HCT116 (cell line): ENCODE measurements around the gene NTN4. TPM values are rescaled to one million over a fixed set of nuclear protein-coding genes. Genes with fewer than 3 reads are reported as not detected.

ENCODE experiments used
- ATAC-seq: fragments of 200-7000 bp; cut with Tn5 transposase; 2 replicates; pipeline ENCODE4 v1.9.1; 2020; ENCODE audit warnings: mild to moderate bottlenecking, moderate library complexity
- BruUV-seq: library from RNA; stranded (reverse); fragments of 400-500 nt; replicated peaks from 2 replicates; lab custom pipeline; 2021; lab: Mats Ljungman, UMichigan
- CTCF ChIA-PET: fragments of 300-600 bp; sonication (Branson Sonifier 250); formaldehyde crosslinking; loops from one replicate; lab custom pipeline; 2021; ENCODE audit warnings: antibody characterized with exemption; lab: Charles Lee
- POLR2A ChIA-PET: fragments of 300-600, 350-600 bp; sonication (Branson Sonifier 250); formaldehyde crosslinking; loops from one replicate; lab custom pipeline; 2021; ENCODE audit warnings: antibody characterized with exemption; lab: Charles Lee
- RAD21 ChIA-PET, 2 experiments: fragments of 300-600 bp; sonication (Branson Sonifier 250); formaldehyde crosslinking; loops; one replicate each; lab custom pipeline; 2023; ENCODE audit warnings: low total read pairs in 2 of 2; ENCODE audit not compliant: uncharacterized antibody in 2 of 2, unreplicated experiment in 2 of 2, low non-redundant PET in 1 of 2; lab: Charles Lee
- DNase-seq: peaks from one replicate; pipeline ENCODE4 v3.0.0-alpha.2; 2010; ENCODE audit warnings: low read depth, low spot score
- H2AFZ ChIP-seq: fragments of 200-600 bp; shearing (Covaris generic), sonication (generic); 2 replicates; pipeline ENCODE4 v1.6.1; 2017; ENCODE audit warnings: low read depth, mixed run types, mixed read lengths, antibody characterized with exemption, low read length; ENCODE audit not compliant: poor library complexity, severe bottlenecking
- H3K27ac ChIP-seq: 2 replicates; pipeline ENCODE4 v1.5.1; 2012; ENCODE audit warnings: low read depth, low read length
- H3K27me3 ChIP-seq: fragments of 200-600 bp; sonication (generic); 2 replicates; pipeline ENCODE4 v1.6.1; 2016; ENCODE audit warnings: mixed run types, low read length, mixed read lengths; ENCODE audit not compliant: insufficient read depth
- H3K36me3 ChIP-seq, 2 experiments: fragments of 200-500 bp in 1 of 2; fragments of 200-600 bp in 1 of 2; sonication (Bioruptor generic) in 1 of 2; sonication (generic) in 1 of 2; 2 replicates each; pipeline versions ENCODE4 v1.5.1 to v1.6.1; 2014 to 2016; ENCODE audit warnings: low read length in 2 of 2, inconsistent platforms in 1 of 2, mixed read lengths in 1 of 2, mixed run types in 1 of 2; ENCODE audit not compliant: insufficient read depth in 2 of 2, control insufficient read depth in 1 of 2
- H3K4me1 ChIP-seq, 2 experiments: fragments of 200-600 bp in 1 of 2; sonication (generic) in 1 of 2; 2 replicates each; pipeline versions ENCODE4 v1.5.1 to v1.6.1; 2012 to 2017; ENCODE audit warnings: low read length in 2 of 2, inconsistent platforms in 1 of 2, mild to moderate bottlenecking in 1 of 2, mixed read lengths in 1 of 2, mixed run types in 1 of 2, moderate library complexity in 1 of 2; ENCODE audit not compliant: insufficient read depth in 2 of 2, control insufficient read depth in 1 of 2
- H3K4me2 ChIP-seq: fragments of 200-600 bp; sonication (generic); 2 replicates; pipeline ENCODE4 v1.6.1; 2017; ENCODE audit warnings: mixed run types, low read length, mixed read lengths
- H3K4me3 ChIP-seq, 2 experiments: fragments of 200-600 bp in 1 of 2; sonication (generic) in 1 of 2; replicated peaks in 1 of 2; 2 replicates each; pipeline ENCODE4 v1.5.1; 2011 to 2016; ENCODE audit warnings: low read length in 2 of 2, control low read depth in 1 of 2, low read depth in 1 of 2, mild to moderate bottlenecking in 1 of 2, mixed read lengths in 1 of 2, mixed run types in 1 of 2
- H3K79me2 ChIP-seq: fragments of 200-600 bp; sonication (generic); 2 replicates; pipeline ENCODE4 v1.6.1; 2017; ENCODE audit warnings: mild to moderate bottlenecking, mixed run types, low read length, moderate library complexity, mixed read lengths; ENCODE audit not compliant: insufficient read depth
- H3K9ac ChIP-seq: fragments of 200-600 bp; sonication (generic); 2 replicates; pipeline ENCODE4 v1.6.1; 2016; ENCODE audit warnings: low read length, mixed read lengths
- H3K9me2 ChIP-seq: fragments of 200-600 bp; sonication (generic), shearing (Covaris generic); 2 replicates; pipeline ENCODE4 v1.6.1; 2017; ENCODE audit warnings: mixed run types, mild to moderate bottlenecking, moderate library complexity; ENCODE audit not compliant: insufficient read depth
- H3K9me3 ChIP-seq, 2 experiments: fragments of 200-500 bp in 1 of 2; fragments of 200-600 bp in 1 of 2; sonication (Bioruptor generic) in 1 of 2; sonication (generic) in 1 of 2; 2 replicates each; pipeline ENCODE4 v1.6.1; 2014 to 2017; ENCODE audit warnings: low read length in 2 of 2, mixed read lengths in 2 of 2, inconsistent platforms in 1 of 2, low read depth in 1 of 2, mild to moderate bottlenecking in 1 of 2, mixed run types in 1 of 2, moderate library complexity in 1 of 2; ENCODE audit not compliant: control insufficient read depth in 1 of 2, insufficient read depth in 1 of 2
- H4K20me1 ChIP-seq: fragments of 200-600 bp; sonication (generic), shearing (Covaris generic); 2 replicates; pipeline ENCODE4 v1.6.1; 2017; ENCODE audit warnings: mixed run types, mild to moderate bottlenecking, moderate library complexity; ENCODE audit not compliant: insufficient read depth
- CEBPB ChIP-seq: IDR thresholded peaks from 2 replicates; pipeline ENCODE4 v1.6.1; 2012; ENCODE audit warnings: low read depth
- EGR1 ChIP-seq: IDR thresholded peaks from 2 replicates; pipeline ENCODE4 v1.6.1; 2012; ENCODE audit warnings: low read depth
- EZH2phosphoT487 ChIP-seq: fragments of 200-600 bp; IDR thresholded peaks from 2 replicates; pipeline ENCODE4 v1.6.1; 2018; ENCODE audit warnings: antibody characterized with exemption, borderline replicate concordance
- FOSL1 ChIP-seq: IDR thresholded peaks from 2 replicates; pipeline ENCODE4 v1.6.1; 2012; ENCODE audit warnings: low read depth
- JUND ChIP-seq: IDR thresholded peaks from 2 replicates; pipeline ENCODE4 v1.6.1; 2012
- POLR2A ChIP-seq: IDR thresholded peaks from 2 replicates; pipeline ENCODE4 v1.7.0; 2011; ENCODE audit warnings: borderline replicate concordance; ENCODE audit not compliant: insufficient read depth, insufficient read length; ENCODE audit errors: extremely low read depth
- POLR2AphosphoS5 ChIP-seq: IDR thresholded peaks from 2 replicates; pipeline ENCODE4 v1.6.1; 2011; ENCODE audit warnings: mild to moderate bottlenecking, low read depth, low read length, moderate library complexity
- RAD21 ChIP-seq: IDR thresholded peaks from 2 replicates; pipeline ENCODE4 v1.6.1; 2012; ENCODE audit warnings: low read depth, mild to moderate bottlenecking
- SRF ChIP-seq: IDR thresholded peaks from 2 replicates; pipeline ENCODE4 v1.6.1; 2012; ENCODE audit warnings: low read depth
- TCF7L2 ChIP-seq: IDR thresholded peaks from 2 replicates; pipeline ENCODE4 v1.7.0; 2011; ENCODE audit warnings: borderline replicate concordance, inconsistent platforms; ENCODE audit not compliant: insufficient read depth, insufficient read length; ENCODE audit errors: extremely low read depth
- YY1 ChIP-seq: IDR thresholded peaks from 2 replicates; pipeline ENCODE4 v1.6.1; 2011; ENCODE audit warnings: low read length, low read depth, moderate library complexity, mild to moderate bottlenecking; ENCODE audit not compliant: insufficient replicate concordance; ENCODE audit errors: extremely low read depth
- ZFX ChIP-seq: fragments of 450-650 bp; IDR thresholded peaks from 2 replicates; pipeline ENCODE4 v1.6.1; 2017
- intact Hi-C: fragments of 100-400 bp; cut with micrococcal nuclease; formaldehyde crosslinking; loops from 2 replicates; pipeline ENCODE4 v1.10.0; 2022
- total RNA-seq: library from RNA; stranded (reverse); gene quantifications from one replicate; pipeline ENCODE4 v1.2.1, GENCODE V29; 2021; ENCODE audit not compliant: unreplicated experiment
- TF ChIP-seq, protein P1 (sequence below): IDR thresholded peaks from 2 replicates; pipeline ENCODE4 v1.6.1; 2012
- TF ChIP-seq, protein P2 (sequence below): IDR thresholded peaks from 2 replicates; pipeline ENCODE4 v1.6.1; 2012
- TF ChIP-seq, protein P3 (sequence below), 3 experiments: fragments of 200-600 bp in 1 of 3; sonication (generic) in 1 of 3; IDR thresholded peaks in 2 of 3; conservative IDR thresholded peaks in 1 of 3; 2 replicates each; pipeline ENCODE4 v1.5.1; 2012 to 2017; ENCODE audit warnings: low read depth in 2 of 3, low read length in 2 of 3, antibody characterized with exemption in 1 of 3, borderline replicate concordance in 1 of 3, control low read depth in 1 of 3, mild to moderate bottlenecking in 1 of 3, mixed read lengths in 1 of 3, mixed run types in 1 of 3, moderate library complexity in 1 of 3; ENCODE audit not compliant: insufficient read depth in 1 of 3
- TF ChIP-seq, protein P4 (sequence below): IDR thresholded peaks from 2 replicates; pipeline ENCODE4 v1.6.1; 2012; ENCODE audit warnings: low read depth

NTN4 gene
- total RNA-seq, 1 experiment from 2014 or later, result 4.3 TPM

DNA sequence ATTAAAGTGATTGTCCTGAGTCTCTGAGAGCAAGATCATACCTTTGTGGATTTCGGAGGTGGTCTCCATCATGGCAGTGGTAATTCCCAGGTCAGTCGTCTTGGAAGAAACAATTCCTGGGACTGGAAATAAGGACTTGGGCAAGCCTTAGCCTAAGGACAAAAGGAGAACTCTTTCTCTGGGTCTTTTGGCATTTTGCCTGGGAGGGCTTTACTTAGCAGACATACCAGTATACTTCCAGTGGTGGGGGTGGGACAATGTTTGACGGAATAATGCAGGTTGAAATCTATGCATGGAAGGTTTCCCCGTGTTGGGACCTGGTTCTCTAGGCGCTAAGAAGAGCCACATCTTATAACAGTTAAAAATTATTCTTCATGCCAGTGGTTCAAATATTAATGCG lies 168.8 kb downstream of the NTN4 start:
- Histone ChIP-seq H4K20me1 (no peaks in the 10 kb centered on the region), H3K27ac (no peak overlapping the region), H3K79me2 (no peaks in the 10 kb centered on the region), H3K4me2 (no peak overlapping the region), H3K9me3 (no peaks in the 10 kb centered on the region), H3K9ac (no peak overlapping the region), H3K9me2 (no peaks in the 10 kb centered on the region), H3K4me3 (no peak overlapping the region), H3K27me3 (no peaks in the 10 kb centered on the region), H3K4me1 (peaks cover 0 to 5% of the 10 kb centered on the region in 2 experiments; a peak in 1 of 4 replicates), H2AFZ (no peak overlapping the region), H3K36me3 (no peaks in the 10 kb centered on the region)
- BruUV-seq, result no TSS peak
- POLR2A ChIA-PET, result no interaction called here
- CTCF ChIA-PET, result no interaction called here
- DNase-seq (no peak), ATAC-seq (no peak)
- TF ChIP-seq POLR2A (no peak), JUND (no peak), TCF7L2 (no peak), ZFX (no peak), SRF (no peak), POLR2AphosphoS5 (no peak), YY1 (no peak), EGR1 (no peak), CEBPB (no peak), FOSL1 (no peak), RAD21 (no peak), EZH2phosphoT487 (no peak)
- TF ChIP-seq, protein P1, sequence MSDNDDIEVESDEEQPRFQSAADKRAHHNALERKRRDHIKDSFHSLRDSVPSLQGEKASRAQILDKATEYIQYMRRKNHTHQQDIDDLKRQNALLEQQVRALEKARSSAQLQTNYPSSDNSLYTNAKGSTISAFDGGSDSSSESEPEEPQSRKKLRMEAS, result no peak
- TF ChIP-seq, protein P2, sequence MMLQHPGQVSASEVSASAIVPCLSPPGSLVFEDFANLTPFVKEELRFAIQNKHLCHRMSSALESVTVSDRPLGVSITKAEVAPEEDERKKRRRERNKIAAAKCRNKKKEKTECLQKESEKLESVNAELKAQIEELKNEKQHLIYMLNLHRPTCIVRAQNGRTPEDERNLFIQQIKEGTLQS, result no peak
- TF ChIP-seq, protein P3, sequence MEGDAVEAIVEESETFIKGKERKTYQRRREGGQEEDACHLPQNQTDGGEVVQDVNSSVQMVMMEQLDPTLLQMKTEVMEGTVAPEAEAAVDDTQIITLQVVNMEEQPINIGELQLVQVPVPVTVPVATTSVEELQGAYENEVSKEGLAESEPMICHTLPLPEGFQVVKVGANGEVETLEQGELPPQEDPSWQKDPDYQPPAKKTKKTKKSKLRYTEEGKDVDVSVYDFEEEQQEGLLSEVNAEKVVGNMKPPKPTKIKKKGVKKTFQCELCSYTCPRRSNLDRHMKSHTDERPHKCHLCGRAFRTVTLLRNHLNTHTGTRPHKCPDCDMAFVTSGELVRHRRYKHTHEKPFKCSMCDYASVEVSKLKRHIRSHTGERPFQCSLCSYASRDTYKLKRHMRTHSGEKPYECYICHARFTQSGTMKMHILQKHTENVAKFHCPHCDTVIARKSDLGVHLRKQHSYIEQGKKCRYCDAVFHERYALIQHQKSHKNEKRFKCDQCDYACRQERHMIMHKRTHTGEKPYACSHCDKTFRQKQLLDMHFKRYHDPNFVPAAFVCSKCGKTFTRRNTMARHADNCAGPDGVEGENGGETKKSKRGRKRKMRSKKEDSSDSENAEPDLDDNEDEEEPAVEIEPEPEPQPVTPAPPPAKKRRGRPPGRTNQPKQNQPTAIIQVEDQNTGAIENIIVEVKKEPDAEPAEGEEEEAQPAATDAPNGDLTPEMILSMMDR (IDR thresholded peaks at IDR 0.05 in 2 of 3, conservative IDR thresholded peaks at IDR 0.05 in 1 of 3; ENCODE audit: borderline replicate concordance in 1 of 3, insufficient read depth in 1 of 3, low read depth in 2 of 3, low read length in 2 of 3), result no peak
- TF ChIP-seq, protein P4, sequence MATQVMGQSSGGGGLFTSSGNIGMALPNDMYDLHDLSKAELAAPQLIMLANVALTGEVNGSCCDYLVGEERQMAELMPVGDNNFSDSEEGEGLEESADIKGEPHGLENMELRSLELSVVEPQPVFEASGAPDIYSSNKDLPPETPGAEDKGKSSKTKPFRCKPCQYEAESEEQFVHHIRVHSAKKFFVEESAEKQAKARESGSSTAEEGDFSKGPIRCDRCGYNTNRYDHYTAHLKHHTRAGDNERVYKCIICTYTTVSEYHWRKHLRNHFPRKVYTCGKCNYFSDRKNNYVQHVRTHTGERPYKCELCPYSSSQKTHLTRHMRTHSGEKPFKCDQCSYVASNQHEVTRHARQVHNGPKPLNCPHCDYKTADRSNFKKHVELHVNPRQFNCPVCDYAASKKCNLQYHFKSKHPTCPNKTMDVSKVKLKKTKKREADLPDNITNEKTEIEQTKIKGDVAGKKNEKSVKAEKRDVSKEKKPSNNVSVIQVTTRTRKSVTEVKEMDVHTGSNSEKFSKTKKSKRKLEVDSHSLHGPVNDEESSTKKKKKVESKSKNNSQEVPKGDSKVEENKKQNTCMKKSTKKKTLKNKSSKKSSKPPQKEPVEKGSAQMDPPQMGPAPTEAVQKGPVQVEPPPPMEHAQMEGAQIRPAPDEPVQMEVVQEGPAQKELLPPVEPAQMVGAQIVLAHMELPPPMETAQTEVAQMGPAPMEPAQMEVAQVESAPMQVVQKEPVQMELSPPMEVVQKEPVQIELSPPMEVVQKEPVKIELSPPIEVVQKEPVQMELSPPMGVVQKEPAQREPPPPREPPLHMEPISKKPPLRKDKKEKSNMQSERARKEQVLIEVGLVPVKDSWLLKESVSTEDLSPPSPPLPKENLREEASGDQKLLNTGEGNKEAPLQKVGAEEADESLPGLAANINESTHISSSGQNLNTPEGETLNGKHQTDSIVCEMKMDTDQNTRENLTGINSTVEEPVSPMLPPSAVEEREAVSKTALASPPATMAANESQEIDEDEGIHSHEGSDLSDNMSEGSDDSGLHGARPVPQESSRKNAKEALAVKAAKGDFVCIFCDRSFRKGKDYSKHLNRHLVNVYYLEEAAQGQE, result no peak
- intact Hi-C loops, result no loop called here
- RAD21 ChIA-PET, result no interaction called here
